ENCODE data around the gene RNF113A.
"Not testable (repeated sequence)": the region's sequence is repeated elsewhere in the genome, so short reads cannot be mapped to it uniquely, and the experiment has no call there.

Gene RNF113A

DNA sequence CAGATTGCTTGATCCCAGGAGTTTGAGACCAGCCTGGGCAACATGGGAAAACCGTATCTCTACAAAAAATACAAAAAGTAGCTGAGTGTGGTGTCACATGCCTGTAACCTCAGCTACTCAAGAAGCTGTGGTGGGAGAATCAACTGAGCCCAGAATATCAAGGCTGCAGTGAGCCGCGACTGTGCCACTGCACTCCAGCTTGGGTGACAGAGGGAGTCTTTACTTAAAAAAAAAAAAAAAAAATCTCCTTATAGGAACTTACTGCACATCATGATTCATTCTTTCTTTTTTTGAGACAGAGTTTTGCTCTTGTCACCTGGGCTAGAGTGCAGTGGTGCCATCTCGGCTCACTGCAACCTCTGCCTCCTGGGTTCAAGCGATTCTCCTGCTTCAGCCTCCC lies 43.1 kb downstream of the RNF113A start:
- DNase-seq, result no peak

DNA sequence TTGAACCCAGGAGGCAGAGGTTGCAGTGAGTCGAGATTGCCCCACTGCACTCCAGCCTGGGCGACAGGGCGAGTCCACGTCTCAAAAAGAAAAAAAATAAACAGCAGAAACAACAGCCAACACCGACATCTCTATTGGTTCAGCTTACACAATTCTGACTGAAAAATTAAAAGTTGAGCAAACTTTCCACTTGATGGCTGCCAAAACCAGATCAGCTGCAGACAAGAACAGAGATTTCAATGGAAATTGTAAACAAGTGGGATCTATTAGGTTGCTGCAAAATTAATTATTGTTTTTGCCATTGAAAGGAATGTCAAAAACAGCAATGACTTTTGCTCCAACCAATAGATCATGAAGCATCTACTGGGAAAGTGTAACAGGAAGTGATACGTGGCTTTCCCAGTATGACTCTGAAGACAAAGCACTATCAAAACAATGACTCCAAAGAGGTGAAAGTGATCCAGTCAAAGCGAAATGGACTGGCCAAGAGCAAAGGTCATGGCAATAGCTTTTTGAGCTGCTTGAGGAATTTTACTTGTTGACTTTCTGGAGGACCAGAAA lies 45.1 kb downstream of the RNF113A start:
- DNase-seq, result no peak

DNA sequence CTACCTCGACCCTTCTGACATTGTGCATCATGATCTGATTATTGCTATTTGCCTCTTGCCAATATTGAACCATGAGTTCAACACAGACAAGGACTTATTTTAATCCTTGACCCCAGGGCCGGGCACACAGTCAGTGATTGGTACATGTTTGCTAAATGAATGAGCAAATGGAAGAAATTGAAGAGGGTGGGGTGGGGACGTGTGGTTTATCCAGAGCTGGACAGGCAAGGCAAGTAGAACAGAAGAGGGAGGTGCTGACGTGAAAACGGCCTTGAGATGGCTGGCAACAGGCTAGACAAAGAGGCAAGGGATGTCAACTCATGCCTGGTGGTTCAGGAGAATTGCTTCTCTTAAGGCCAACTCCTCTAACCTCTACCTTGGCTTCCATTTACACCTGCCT lies 47.3 kb downstream of the RNF113A start:
- DNase-seq, result not testable (repeated sequence)

- DNase-seq, result not testable (repeated sequence)
Observed at GRCh38 chrX:119821703-119822102, 49.8 kb downstream of the RNF113A start.
